Activated CD8-positive, alpha-beta memory T cell treated with anti-CD3 and anti-CD28 coated beads for 4 hours (primary cell): ENCODE results near the gene LIN37.
"Not testable (repeated sequence)": the region's sequence is repeated elsewhere in the genome, so short reads cannot be mapped to it uniquely, and the experiment has no call there.

Source experiments
- DNase-seq, 2 donors: peaks; one replicate each; pipeline ENCODE4 v3.0.0-alpha.2; 2020; ENCODE audit warnings: low read depth in 2 of 2

The LIN37 gene

GRCh38 chr19:35789195-35789977, 41.0 kb downstream of the LIN37 start:
- no peak for DNase-seq

GRCh38 chr19:35789978-35790944, 41.9 kb downstream of the LIN37 start:
- DNase-seq = no peak

DNA sequence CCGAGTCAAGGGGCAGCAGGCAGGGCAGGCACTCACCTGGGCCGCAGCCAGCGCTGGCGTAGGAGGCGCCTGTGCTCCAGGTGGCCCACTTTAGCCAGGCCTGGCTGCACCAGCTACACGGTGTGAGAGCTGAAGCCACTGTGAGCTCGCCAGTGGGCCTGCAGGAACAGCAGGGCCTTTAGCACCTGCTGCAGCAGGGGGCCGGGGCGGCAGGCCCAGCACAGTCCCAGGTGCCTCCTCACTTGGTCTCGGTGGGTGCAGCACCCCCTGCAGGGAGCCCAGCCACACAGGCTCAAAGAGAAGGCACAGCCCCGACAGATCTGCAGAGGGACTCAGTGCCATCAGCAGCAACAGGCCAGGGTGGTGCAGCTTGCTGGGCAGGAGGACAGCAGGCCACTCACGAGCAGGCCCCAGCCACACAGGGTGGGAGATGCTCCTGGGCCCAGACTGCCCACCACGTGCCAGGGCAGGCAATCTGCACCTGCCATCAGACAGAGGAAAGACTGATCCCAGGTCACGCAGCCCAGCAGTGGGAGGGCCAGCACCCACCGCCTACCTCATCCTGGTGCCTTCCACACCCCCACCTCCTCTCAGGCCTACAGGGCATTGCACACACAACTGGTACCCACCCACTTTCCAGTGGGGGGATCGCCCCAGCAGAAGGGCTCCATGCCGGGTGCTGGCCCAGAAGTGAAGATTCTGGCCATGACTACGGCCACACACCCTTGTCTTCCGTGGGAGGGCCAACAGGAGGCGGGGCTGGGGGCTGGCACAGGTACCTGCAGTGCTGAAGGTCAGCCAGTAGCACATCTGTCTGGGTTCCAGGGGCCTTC, 42.8 kb downstream of the LIN37 start:
- DNase-seq = no peak

DNA sequence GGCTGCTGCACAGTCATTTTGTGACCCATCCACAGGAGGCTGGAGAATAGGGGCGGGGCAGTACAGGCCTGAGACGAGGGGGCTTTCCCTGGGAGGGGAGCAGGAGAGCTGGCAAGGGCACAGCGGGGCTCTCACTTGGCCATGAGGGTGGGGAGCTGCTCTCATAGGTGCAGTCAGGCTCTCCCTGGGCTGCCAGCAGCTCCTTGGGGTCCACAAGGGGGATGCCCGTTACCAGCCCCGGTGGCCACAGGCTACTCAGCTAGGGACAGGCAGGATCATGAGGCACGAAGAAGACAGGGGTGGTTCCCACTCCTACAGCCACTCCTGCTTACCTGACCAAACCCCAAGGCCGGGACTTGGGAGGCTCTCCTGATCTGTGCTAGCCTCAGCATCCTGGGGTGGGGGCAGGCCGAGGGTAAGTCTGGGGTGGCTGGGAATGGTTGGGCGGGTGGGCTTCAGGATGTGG, 43.5 kb downstream of the LIN37 start:
- DNase-seq = no peak

GRCh38 chr19:35792312-35792711, 43.9 kb downstream of the LIN37 start:
- no peak for DNase-seq

GRCh38 chr19:35792888-35793287, 44.5 kb downstream of the LIN37 start:
- no peak for DNase-seq

DNA sequence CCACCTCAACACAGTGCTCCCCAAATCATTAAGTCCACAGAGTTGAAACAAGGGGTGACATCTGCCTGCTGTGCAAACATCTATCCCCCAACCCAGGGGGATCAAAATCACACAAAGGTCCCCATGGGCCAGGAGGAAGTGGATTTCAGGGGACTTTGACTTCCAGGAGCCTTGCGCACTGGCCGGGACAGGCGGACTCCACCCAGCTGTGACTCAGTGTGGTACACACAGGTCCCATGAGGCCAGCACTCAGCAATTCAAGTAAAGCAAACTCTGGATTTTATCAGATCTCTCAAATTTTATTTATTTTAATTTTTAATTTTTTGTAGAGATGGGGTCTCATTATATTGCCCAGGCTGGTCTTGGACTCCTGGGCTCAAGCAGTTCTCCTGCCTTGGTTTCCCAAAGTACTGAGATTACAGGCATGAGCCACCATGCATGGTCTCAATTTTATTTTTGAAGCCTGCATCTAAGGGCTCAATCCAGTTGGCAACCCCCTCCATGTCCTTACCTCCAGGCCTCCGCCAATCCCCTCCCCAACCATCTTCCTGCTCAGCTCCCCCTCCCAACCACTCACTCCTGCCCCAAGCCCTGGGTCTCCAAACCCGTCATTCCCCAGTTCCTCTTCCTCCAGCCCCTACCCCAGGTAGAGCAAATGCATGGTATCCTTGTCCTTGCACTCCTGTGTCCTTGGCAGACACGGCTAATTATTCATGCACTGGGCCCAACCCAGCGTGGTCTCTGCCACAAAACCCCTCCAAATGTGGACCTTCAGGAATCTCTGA, 45.2 kb downstream of the LIN37 start:
- DNase-seq = no peak

DNA sequence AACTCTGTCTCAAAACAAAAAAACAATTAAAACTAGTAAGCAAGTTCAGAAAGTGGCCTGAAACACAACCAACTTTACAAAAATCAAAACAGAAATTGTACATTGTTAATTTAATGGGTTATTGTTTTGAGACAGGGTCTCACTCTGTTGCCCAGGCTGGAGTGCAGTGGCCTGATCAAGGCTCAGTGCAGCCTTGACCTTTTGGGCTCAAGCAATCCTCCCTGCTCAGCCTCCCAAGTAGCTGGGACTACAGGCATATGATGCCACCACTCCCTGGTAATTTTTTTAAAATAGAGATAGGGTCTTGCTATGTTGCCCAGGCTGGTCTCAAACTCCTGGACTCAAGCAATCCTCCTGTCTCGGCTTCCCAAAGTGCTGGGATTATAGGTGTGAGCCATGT, 47.2 kb downstream of the LIN37 start:
- DNase-seq = not testable (repeated sequence)

- DNase-seq = no peak
Measured at GRCh38 chr19:35796645-35797542, 48.5 kb downstream of the LIN37 start.

GRCh38 chr19:35797663-35798062, 49.3 kb downstream of the LIN37 start:
- no peak for DNase-seq

- DNase-seq = no peak
Measured at GRCh38 chr19:35801828-35802227, 53.5 kb downstream of the LIN37 start.
